Stimulated activated naive CD4-positive, alpha-beta T cell (primary cell): Measurements from ENCODE around the gene CENPU.
A peak's percentile ranks its signal among the peaks of the same experiment; 100 is the strongest.
"Not testable (repeated sequence)": the region's sequence is repeated elsewhere in the genome, so short reads cannot be mapped to it uniquely, and the experiment has no call there.

Experiments
- DNase-seq, 6 experiments: peaks; one replicate each; lab custom pipeline; 2025; lab: John Stamatoyannopoulos, UW

The CENPU gene

DNA sequence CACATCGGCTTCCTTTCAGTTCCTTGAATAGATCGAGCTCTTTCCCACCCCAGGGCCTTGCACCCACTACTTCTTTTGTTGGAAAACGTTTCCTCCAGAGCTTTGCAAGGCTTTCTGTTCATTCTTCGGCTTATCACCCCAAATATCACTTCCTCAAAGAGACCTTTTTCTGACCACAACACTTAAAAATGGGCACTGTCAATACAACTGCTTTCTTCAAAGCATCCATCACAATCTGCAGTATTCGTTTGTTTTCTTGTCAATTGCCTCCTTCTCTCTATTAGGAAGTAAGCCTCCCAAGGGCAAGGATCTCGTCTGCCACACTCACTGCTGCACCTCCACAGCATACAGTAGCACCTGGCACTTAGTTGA, 17.7 kb upstream of the CENPU start:
- DNase-seq = no peak

DNA sequence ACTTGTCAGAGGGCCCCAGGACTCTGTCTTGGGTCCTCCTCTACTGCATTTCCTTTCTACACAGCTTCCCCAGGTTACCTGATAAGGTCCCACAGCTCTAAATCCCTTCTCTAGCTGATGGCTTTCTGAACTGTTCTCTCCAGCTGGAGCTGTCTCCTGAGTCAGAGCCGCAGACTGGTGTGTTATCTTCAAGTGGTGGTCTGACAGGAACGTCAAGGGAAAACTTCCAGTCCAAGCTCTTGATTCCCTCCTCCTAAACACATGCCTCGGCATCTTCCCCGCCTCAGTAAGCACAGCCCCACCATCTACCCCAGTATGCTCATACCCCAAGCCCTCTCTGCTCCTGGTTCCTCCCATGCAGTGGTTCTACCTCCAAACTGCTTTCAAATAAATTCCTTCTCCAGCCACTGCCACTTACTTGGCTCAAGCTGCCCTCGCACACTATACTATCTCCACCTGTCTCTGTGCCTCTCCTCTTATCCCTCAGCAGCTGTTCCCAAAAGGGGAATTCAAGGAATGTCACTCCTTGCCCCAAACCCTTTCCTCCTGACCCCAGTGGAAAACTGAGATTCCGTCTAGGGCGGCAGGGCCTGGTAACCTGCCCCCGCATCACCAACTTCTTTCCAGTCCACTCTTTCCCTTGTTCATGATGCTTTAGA, 17.2 kb upstream of the CENPU start:
- DNase-seq = no peak

DNA sequence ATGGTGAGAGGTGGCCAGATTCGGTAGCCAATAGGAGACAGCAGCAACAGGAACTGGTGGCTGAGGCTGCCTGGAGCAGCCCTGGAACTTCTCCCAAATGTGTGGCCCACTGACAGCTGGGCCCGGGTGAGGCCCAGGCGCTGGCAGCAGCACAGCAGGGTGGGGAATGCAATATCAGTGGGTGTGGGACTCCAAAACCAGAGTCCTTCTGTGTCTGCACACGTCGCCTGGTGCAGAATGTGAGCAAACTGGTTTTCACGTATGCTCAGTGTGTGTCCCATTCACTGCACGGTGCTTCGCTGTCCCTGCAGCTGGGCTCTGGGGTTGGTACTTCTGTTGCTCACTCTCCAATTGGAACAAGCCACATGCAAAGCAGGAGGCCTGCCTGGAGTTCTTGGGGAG, 14.4 kb upstream of the CENPU start:
- DNase-seq = no peak

DNA sequence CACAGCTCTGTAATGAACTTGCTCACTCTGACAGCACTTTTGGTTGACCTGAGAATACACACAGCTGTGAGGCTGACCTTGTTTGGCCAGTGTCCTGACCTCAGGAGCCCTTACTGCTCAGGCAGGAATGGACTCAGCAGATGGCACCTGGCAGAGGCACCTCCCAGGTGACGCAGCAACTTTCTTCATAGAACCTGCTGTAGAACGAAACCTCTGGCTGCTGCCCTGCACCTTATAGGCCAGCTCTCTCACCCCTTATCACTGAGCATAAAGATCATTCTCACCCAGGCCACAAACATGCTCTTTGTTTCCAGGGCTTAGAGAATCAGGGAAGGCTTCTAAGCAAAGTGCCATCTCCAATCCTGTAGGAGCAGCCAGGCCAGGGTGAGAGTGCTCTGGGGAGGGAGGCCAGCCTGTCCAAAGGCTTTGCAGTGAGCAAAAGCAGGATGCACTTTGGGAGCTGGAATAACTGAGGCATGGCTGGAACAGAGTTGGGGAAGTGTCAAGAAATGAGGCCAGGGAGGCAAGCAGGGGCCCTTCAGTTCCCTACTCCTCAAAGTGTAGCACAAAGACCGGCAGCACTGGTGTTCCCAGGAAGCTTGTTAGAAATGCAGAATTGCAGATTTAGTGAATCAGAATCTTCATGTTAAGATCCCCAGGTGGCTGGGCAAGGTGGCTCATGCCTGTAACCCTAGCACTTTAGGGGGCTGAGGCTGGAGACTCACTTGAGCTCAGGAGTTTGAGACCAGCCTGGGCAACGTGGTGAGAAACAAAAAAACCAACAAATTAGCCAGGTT, 13.3 kb upstream of the CENPU start:
- no peak for DNase-seq

DNA sequence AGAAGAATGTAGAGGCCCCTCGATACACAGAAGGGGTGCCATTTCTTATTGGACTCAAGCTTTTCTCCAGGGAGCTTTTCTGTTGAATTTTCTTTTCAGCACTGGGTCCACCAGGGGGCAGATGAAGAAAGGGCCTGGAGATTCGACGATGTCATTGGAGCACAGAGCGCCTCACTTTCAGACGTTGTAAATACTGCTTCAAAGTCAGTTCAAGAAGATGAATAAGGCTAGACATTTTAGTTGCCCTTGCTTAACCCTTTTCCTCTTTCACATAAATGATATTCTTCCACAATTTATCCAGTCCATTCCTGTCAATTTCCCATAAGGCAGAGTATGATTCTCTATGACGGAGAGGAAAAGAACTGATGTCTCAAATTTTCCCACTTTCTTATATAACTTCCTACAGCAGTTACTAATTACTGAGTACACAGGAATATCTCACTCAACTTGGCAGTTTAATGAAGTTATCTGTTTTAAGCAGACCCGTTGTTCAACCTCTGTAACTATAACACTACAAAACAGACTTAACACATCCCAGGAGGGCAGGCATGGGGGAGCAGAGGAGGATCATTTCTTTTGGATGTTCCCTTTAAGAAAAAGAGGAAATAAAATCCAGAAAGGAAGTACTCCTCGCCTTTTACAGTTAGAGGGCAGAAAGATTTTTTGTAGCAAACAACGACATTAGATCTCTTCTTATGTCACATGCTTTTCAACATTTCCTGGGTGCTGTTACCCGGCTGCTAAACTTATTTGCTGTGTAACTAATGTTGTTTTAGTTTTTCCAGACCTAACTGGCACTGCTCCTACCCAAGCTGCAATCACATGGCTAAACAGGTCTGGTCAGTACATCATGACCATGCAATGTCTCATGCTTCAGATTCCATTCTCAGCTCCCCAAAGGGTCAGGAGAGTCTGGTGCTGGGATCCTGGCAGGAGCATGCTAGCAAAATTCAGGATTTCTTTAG, 12.2 kb upstream of the CENPU start:
- DNase-seq = peak; percentile 34 to 81 (median 62)

DNA sequence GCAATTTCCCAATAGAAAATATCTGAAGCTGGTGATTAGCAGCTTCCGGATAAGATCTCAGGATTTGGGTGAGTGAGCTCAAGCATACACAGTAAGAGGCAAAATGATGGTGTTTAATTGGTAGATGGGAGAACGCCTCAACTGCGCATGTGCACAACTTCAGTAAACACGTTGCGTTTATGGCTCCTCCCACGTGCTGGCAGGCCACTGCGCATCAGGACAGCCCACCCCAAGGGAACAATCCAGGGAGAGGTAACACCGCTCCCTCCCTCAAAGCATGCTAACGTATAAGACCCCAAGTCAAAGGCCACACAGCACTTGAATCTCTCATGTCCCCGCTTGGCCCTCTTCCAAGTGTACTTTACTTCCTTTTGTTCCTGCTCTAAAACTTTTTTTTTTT, 10.3 kb upstream of the CENPU start:
- DNase-seq = no peak

DNA sequence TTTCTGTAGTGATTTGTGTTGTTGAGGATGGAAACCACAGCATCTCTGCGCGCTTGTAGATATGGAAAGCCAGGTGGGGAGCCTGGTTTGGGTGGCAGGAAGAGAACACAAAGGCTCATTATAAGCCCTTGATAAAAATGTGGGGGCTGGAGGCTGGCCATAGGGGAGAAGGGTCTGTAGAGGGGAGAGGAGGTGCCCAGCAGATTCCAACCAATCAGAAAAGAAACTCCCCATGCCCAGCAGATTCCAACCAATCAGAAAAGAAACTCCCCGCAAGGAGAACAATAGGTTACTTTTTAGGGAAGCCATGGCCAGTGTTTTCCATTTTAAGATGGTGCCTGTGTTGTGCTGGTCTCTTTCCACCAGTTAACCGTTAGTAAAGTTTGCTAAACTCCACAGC, 9.8 kb upstream of the CENPU start:
- no peak for DNase-seq

DNA sequence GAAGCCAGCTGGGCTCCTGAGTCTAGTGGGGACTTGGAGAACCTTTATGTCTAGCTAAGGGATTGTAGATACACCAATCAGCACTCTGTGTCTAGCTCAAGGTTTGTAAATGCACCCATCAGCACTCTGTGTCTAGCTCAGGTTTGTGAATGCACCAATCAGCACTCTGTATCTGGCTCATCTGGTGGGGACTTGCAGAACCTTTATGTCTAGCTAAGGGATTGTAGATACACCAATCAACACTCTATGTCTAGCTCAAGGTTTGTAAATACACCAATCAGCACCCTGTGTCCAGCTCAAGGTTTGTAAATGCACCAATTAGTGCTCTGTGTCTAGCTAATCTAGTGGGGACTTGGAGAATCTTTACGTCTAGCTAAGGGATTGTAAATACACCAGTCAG, 7.8 kb upstream of the CENPU start:
- not testable (repeated sequence) for DNase-seq

DNA sequence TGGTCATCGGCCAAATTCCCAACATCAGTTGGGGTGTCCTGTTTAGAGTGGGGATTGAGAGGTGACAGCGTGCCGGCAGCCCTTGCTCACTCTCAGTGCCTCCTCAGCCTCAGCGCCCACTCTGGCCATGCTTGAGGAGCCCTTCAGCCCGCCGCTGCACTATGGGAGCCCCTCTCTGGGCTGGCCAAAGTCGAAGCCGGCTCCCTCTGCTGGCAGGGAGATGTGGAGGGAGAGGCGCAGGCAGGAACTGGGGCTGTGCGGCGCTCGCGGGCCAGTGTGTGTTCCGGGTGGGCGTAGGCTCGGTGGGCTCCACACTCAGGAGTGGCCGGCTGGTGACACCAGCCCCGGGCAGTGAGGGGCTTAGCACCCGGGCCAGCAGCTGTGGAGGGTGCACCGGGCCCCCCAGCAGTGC, 7.1 kb upstream of the CENPU start:
- no peak for DNase-seq

DNA sequence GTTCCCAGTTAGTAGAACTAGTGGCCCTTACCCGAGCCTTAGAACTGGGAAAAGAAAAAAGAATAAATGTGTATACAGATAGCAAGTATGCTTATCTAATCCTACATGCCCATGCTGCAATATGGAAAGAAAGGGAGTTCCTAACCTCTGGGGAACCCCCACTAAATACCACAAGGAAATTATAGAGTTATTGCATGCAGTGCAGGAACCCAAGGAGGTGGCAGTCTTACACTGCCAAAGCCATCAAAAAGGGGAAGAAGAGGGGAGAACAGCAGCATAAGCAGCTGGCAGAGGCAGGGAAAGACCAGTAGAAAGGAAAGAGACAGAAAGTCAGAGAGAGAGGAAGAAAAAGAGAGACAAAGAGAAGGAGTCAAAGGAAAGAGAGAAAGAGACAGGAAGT, 5.7 kb upstream of the CENPU start:
- DNase-seq = not testable (repeated sequence)

DNA sequence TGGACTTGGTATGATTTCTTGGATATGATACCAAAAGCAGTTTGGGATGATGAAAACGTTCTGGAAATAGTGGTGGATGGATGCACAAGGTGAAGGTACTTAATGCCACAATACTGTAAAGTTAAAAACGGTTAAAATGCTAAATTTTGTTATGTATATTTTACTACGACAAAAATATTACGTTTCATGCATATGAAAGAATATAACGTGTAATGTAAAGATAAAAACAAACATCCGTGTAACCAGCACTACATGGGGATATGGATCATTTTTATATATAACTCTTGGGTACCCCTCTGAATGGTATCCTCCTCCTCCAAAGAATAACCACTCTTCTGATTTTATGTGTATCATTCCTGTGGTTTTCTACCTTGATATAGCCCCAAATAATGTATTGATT, 862 bp upstream of the CENPU start:
- no peak for DNase-seq

DNA sequence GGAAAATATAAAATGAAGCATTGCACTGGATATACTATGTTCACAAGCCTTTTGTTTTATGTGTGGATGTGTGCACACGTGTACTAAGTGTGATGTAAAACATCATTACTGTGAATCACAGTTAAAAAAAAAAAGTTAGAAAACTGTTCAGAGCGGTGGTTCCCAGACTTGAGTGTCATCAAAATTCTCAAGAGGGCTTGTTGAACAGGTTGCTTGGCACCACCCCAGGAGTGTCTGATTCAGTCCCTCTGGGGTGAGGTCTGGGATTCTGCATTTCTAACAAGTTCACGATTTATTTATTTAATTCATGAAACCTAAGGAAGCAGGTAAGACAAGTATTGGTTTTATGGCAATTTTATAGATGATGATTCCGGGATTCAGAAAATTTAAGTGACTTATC, 1.8 kb downstream of the CENPU start:
- DNase-seq = no peak

DNA sequence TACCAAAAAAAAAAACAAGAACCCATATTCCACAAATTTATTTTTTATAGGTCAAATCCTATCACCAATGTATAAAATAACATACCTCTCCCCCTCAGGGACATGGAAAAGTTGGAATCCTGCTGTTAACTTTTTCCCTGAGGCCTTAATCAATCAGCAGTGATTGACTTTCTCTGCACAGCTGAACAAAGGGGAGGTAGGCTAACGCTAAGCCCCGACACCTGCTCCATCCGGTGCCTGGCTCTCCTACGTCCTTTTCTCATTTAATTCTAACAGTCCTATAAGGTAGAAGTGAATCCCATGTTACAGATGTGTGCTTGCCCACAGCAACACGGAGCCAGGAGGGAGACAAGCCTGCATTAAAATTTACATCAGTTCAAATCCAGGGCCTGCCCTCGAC, 2.8 kb downstream of the CENPU start:
- DNase-seq = no peak

DNA sequence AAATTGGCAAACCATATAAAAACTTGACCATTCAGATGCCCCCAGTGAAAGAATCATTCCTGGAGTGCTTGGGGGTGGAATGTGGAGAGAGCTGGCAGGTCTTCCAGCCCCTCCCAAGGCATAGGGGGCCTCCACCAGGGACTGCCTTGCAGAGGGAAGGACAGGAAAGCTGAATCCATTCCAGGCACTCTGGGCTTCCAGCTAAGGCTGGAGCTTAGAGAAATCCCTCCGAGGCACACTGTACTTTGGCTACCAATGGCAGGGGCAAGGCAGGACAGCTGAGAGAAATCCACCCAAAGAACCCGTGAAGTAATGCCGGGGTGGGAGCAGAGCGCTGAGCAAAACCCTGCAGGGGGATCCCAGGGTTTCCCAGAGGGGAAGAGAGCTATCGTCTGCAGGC, 4.0 kb downstream of the CENPU start:
- DNase-seq = no peak

DNA sequence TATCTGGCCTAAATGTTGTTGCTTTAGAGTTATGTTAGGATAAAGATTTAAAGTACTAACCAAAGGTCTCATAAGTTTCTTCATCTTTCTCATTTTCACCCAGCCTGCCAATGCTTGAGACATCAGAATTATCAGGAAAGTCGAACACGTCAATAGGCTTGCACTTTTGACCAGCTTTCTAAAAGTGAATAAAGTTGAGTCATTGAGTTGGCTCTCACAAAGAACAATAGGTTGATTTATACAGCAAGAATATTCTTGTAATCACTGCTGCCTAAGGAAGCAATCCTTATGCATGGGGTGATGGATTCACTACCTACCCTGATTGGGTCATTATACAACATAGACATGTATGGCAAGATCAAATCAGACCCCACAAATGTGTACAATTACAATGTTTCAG, 5.0 kb downstream of the CENPU start:
- no peak for DNase-seq

DNA sequence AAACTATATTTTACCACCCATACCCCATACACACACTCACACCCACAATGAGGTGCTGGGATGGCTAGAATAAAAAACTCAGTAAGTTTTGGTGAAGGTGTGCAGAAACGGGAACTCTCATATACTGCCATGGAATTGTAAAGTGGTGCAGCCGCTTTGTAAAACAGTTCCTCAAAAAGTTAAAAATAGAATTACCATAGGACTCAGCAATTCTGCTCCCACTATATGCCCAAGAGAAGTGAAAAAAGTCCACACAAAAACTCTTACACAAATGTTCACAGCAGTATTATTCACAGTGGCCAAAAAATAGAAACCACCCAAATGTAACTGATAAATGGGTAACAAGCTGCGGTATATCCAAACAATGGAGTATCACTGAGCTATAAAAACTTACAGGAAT, 6.5 kb downstream of the CENPU start:
- DNase-seq = no peak

DNA sequence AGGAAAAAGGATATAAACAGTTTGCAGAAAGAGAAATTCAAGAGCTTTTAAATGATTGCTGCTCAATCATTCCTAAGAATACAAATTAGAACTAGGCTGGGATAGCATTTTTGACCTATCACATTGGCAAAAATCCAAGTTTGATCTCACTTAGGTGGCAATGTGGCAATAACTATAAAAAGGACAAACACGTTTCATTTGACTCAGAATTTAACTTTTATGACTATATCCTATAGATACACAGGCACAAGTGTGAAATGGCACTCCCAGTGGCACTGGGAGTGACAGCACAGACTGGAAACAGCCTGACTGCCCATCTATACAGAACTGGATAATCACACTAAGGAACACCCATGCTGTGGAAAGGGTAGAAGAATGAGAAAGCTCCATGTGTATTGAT, 11.1 kb downstream of the CENPU start:
- no peak for DNase-seq

DNA sequence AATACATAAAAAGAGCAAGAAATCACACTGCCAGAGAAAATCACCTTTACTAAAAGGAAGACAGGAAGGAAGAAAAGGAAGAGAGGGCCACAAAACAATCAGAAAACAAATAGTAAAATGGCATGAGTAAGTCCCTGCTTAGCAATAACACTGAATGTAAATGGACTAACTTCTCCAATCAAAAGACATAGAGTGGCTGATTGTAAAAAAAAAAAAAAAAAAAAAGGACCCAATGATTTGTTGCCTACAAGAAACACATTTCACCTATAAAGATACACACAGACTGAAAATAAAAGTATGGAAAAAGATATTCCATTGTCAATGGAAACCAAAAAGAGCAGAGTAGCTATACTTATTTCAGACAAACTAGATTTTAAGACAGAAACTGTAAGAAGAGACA, 12.6 kb downstream of the CENPU start:
- no peak for DNase-seq

DNA sequence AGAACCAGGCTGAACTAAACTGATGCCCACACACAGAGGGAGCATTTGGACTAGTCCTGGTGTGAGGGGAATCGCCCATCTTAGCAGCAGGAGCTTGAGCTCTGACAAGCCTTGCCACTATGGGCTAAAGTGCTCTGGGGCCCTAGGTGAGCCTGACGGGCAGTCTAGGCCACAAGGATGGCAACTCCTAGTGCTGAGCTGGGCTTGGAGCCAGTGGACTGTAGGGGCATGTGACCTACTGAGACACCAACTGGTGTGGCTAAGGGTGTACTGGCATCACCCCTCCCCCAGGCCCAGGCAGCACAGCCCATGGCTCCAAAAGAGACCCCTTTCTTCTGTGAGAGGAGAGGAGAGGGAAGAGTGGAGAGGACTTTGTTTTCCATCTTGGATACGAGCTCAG, 14.5 kb downstream of the CENPU start:
- DNase-seq = no peak

DNA sequence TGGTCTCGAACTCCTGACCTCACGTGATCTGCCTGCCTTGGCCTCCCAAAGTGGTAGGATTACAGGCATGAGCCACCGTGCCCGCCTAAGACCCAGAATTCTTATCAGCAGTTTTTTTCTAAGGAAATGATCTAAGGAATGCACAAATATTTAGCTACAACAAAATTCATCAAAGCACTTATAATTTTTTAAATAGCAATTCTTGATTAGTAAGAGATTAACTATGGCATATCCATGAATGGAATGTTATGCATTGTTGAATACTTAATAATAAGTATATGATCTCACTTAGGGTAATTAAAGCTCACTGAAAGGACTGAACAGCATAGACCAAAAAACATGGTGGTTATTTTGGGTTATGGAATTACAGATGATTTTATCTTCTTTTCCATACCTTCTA, 18.4 kb downstream of the CENPU start:
- no peak for DNase-seq

DNA sequence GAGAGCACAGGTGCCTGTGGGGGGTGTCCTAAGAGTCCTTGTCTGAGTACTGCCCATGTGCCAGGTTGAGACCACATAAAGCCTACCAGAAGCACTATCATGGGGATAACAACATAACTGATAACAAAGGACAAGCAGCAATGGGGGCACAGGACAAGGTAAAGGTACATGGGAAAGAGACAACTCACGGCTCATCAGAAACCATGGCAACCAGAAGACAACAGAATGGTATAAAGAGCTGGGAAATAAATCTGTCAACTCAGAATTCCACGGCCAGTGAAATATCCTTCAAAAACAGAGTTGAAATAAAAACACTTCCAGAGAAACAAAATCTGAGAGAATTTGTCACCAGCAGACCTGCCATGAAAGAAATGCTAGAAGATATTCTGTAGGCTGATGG, 20.0 kb downstream of the CENPU start:
- no peak for DNase-seq

DNA sequence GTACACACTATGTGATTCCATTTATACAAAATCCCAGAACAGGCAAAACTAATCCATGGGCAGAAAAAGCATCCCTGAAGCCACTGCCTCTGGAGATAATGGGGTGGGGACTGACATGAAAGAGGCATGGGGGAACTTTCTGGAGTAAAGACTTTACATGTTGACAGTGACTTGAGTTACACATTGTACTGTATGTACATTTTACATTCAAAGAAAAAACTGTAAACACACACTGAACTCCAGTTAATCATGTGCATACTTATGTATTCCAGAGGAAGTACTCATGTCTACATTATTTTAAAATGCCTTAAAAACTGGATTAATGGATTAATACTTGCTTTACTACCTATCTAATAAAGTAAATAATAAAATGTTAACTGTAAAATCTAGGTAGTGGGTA, 21.6 kb downstream of the CENPU start:
- no peak for DNase-seq

DNA sequence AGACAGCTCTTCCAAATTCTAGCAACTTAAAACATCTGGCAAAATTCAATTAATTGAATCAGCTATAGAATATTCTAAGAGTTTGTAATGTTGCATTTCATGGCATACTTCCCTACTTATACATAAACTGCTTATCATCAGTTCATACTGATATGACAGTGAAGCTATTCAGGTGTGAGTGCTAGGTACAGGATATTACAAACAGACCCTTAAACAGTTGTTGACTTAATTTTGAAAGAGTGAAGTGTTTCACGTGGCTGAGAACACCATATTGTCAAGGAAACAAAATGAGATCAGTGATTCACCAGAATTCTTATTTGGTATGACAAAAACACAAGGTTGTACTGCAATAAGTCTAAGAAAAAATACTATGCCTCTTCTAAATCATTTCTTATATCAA, 27.4 kb downstream of the CENPU start:
- no peak for DNase-seq
